Neutrophil (primary cell): Measurements from ENCODE around the gene RNASEH1.

Source experiments
- H3K27ac ChIP-seq: fragments of 200-600 bp; sonication (generic); 2 replicates; pipeline ENCODE4 v1.5.1; 2016; ENCODE audit warnings: mild to moderate bottlenecking, moderate library complexity
- H3K27me3 ChIP-seq: fragments of 200-600 bp; sonication (generic); 2 replicates; pipeline ENCODE4 v1.6.0; 2016; ENCODE audit warnings: mild to moderate bottlenecking
- H3K36me3 ChIP-seq: fragments of 200-600 bp; sonication (generic); 2 replicates; pipeline ENCODE4 v1.5.1; 2017
- H3K4me1 ChIP-seq, 2 experiments: fragments of 200-600 bp in 1 of 2; sonication (generic) in 1 of 2; 1 replicate in 1 of 2; 2 replicates in 1 of 2; pipeline versions ENCODE4 v1.5.1 to v1.6.1; 2013 to 2016; ENCODE audit warnings: low read depth in 1 of 2, low read length in 1 of 2, mild to moderate bottlenecking in 1 of 2, moderate library complexity in 1 of 2; ENCODE audit not compliant: control insufficient read depth in 1 of 2, insufficient read depth in 1 of 2
- H3K4me3 ChIP-seq, 2 experiments: fragments of 200-600 bp in 1 of 2; sonication (generic) in 1 of 2; 1 replicate in 1 of 2; 2 replicates in 1 of 2; pipeline ENCODE4 v1.5.1; 2013 to 2016; ENCODE audit warnings: low read depth in 1 of 2, low read length in 1 of 2, mild to moderate bottlenecking in 1 of 2, moderate library complexity in 1 of 2
- H3K9me3 ChIP-seq: fragments of 200-600 bp; sonication (generic); 2 replicates; pipeline ENCODE4 v1.5.1; 2016
- TF ChIP-seq, protein P1 (sequence below): fragments of 200-600 bp; sonication (generic); IDR thresholded peaks from 2 replicates; pipeline ENCODE4 v1.5.1; 2016; ENCODE audit warnings: antibody characterized with exemption

Gene RNASEH1

DNA sequence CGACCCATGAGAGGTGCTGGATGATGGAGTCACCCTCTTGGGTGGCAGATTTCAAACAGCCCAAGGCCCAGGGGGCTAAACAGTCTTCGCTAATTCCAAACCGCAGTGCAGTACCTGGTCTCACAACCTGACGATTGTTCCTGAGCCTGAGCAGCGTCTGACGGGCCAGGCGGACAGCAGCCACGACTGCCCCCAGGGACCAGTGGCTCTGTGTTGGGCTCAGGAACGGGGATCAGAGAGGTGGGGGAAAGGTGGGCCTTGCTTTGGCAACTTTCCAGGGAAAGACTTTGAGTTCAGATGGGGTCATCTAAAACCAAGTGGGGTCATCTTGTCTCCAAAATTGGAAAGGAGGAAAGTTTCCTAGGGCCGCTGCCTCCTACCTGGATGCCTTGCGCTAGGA lies 37.3 kb upstream of the RNASEH1 start:
- peaks cover 23% of the 10 kb centered on the region for H3K27me3 ChIP-seq
- no peaks in the 10 kb centered on the region for H3K9me3 ChIP-seq
- no peaks in the 10 kb centered on the region for H3K4me1 ChIP-seq
- TF ChIP-seq, protein P1, sequence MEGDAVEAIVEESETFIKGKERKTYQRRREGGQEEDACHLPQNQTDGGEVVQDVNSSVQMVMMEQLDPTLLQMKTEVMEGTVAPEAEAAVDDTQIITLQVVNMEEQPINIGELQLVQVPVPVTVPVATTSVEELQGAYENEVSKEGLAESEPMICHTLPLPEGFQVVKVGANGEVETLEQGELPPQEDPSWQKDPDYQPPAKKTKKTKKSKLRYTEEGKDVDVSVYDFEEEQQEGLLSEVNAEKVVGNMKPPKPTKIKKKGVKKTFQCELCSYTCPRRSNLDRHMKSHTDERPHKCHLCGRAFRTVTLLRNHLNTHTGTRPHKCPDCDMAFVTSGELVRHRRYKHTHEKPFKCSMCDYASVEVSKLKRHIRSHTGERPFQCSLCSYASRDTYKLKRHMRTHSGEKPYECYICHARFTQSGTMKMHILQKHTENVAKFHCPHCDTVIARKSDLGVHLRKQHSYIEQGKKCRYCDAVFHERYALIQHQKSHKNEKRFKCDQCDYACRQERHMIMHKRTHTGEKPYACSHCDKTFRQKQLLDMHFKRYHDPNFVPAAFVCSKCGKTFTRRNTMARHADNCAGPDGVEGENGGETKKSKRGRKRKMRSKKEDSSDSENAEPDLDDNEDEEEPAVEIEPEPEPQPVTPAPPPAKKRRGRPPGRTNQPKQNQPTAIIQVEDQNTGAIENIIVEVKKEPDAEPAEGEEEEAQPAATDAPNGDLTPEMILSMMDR: no peak
- H3K27ac ChIP-seq: no peak overlapping the region
- no peaks in the 10 kb centered on the region for H3K36me3 ChIP-seq
- no peak overlapping the region for H3K4me3 ChIP-seq

DNA sequence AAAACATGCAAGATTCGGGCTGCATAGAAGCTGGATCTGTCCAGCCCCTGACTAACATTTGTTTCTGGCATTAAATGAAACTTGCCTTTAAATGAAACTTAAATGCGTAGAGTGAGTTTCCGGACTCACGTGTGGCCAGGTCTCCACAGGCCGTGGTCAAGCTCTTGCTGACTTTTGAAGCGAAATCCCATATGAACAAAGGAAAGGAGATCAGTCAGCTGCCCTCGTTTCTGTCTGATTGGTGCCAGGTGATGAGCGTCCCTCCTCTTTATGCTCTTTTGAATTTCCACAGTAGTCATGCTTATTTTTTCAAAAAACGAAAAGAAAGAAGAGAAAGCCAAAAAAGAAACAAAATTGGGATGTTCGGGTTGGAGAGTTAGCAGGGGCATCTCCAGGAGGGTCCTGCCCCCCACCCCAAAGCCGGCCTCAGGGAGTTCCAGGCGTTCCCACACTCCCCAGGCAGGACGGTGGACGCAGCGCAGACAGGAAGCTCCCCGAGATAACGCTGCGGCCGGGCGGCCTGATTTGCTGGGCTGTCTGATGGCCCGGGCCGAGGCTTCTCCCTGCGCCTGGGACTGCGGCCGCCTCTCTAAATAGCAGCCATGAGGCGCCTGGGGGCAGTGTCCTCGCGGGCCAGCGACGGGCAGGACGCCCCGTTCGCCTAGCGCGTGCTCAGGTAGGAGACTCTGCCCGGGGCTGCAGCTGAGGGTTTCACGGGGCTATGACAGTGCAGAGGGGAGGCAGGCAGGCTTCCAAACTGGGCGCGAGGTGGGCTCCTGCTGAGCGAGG lies 36.6 kb upstream of the RNASEH1 start, which contains the start of gene COLEC11:
COLEC11 (plus strand) TSS at position 620 of the 789 bp plus-strand sequence. CDS start 9,229 bp downstream, outside the sequence.
- TF ChIP-seq, protein P1: no peak
- Histone ChIP-seq H3K4me3 (no peak within 1 kb of the TSS), H3K36me3 (no peaks in the 10 kb centered on the region), H3K27me3 (peaks cover 23% of the 10 kb centered on the region), H3K27ac (no peak within 1 kb of the TSS), H3K9me3 (no peaks in the 10 kb centered on the region), H3K4me1 (no peaks in the 10 kb centered on the region)

DNA sequence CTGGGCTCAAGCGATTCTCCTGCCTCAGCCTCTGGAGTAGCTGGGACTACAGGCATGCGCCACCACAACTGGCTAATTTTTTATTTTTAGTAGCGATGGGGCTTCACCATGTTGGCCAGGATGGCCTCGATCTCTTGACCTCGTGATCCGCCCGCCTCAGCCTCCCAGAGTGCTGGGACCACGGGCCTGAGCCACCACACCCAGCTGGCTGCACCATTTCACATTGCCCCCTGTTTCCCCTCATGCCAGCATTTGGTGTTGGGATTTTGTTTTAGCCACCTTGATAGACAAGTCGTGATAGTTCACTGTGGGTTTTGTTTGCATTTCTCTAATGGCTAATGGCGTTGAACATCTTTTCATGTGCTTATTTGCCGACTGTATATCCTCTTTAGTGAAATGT lies 31.0 kb upstream of the RNASEH1 start:
- H3K4me1 ChIP-seq: no peaks in the 10 kb centered on the region
- H3K27ac ChIP-seq: no peak overlapping the region
- peaks cover 4% of the 10 kb centered on the region for H3K27me3 ChIP-seq
- TF ChIP-seq, protein P1: no peak
- no peaks in the 10 kb centered on the region for H3K9me3 ChIP-seq
- H3K4me3 ChIP-seq: no peak overlapping the region
- H3K36me3 ChIP-seq: peaks cover 3% of the 10 kb centered on the region

DNA sequence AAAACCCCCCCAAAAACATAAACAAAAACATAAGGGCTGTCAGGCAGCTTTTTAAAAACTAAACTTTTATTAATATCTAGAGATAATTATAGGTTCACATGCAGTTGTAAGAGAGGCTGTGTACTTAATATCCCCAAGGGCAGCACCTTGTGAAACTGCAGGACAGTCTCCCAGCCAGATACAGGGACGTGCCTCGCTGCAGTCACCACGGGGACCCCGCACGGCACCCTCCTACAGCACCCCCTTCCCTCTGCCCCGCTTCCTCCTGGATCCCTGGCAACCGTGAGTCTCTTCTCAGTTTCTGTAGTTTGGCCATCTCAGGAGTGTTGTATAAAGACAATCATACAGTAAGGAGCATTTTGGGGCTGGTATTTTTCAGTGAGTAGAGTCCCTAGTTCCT lies 30.0 kb upstream of the RNASEH1 start:
- Histone ChIP-seq H3K4me1 (no peaks in the 10 kb centered on the region), H3K36me3 (peaks cover 11% of the 10 kb centered on the region), H3K27ac (no peak overlapping the region), H3K9me3 (no peaks in the 10 kb centered on the region), H3K4me3 (no peak overlapping the region), H3K27me3 (no peaks in the 10 kb centered on the region)
- TF ChIP-seq, protein P1: no peak

DNA sequence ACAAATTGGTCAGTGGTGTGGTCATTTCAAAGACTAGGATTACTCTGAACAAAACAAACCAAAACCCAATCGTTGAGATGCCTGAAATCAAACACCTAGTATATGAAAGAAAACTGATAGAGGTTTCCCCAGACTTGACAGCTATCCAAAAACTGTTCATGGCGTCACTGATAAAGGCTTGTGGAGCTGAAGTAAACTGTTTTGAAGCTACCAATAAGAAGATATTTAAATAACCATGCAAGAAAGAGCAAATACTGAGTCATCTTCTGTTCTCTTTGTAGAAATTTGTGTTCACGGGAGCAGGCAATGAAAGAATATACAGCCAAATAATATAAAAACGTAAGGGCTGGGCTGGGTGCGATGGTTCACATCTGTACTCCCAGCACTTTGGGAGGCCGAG lies 29.3 kb upstream of the RNASEH1 start:
- no peaks in the 10 kb centered on the region for H3K9me3 ChIP-seq
- TF ChIP-seq, protein P1: no peak
- H3K36me3 ChIP-seq: peaks cover 11% of the 10 kb centered on the region
- no peaks in the 10 kb centered on the region for H3K27me3 ChIP-seq
- H3K4me3 ChIP-seq: no peak overlapping the region
- H3K27ac ChIP-seq: no peak overlapping the region
- H3K4me1 ChIP-seq: no peaks in the 10 kb centered on the region
